Stimulated activated naive CD8-positive, alpha-beta T cell treated with anti-CD3 and anti-CD28 coated beads, Interleukin-15, amount 100 ng/mL, for 72 hours (primary cell): ENCODE data around the gene ETFBKMT.
"Not testable (repeated sequence)": the region's sequence is repeated elsewhere in the genome, so short reads cannot be mapped to it uniquely, and the experiment has no call there.

ENCODE experiments used
- ATAC-seq: fragments of 150-1000 bp; cut with Tn5 transposase; 2 replicates; pipeline ENCODE4 v1.10.0; 2021; ENCODE audit warnings: mild to moderate bottlenecking, moderate library complexity
- DNase-seq, 2 donors: peaks; one replicate each; pipeline ENCODE4 v3.0.0; 2021 to 2022
- H3K27ac Mint-ChIP-seq, 2 donors: one replicate each; pipeline ENCODE4 v1.8.0; 2022; ENCODE audit warnings: mild to moderate bottlenecking in 2 of 2, mixed read lengths in 2 of 2, moderate library complexity in 2 of 2
- H3K27me3 Mint-ChIP-seq: one replicate; pipeline ENCODE4 v1.8.0; 2022; ENCODE audit warnings: mixed read lengths
- H3K4me1 Mint-ChIP-seq: one replicate; pipeline ENCODE4 v1.8.0; 2022; ENCODE audit warnings: mild to moderate bottlenecking, mixed read lengths
- H3K4me3 Mint-ChIP-seq, 2 donors: one replicate each; pipeline ENCODE4 v1.8.0; 2022; ENCODE audit warnings: mild to moderate bottlenecking in 2 of 2, mixed read lengths in 2 of 2, moderate library complexity in 1 of 2
- H3K9me3 Mint-ChIP-seq, 2 donors: one replicate each; pipeline ENCODE4 v1.8.0; 2022; ENCODE audit warnings: mixed read lengths in 2 of 2

The ETFBKMT gene

DNA sequence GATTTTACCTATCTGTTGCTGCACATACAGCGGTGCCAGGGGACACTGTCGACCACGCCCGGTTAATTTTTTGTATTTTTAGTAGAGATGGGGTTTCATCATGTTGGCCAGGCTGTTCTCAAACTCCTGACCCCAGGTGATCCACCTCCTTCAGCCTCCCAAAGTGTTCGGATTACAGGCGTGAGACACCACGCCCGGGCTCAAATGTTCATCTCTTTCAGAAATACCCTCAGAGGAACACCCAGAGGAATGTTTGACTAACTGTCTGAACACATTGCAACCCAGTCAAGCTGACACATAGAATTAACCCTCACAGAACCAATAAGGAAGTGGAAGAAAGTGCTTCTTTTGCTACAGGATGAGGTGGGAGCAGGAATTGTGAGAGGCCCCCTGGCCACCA lies 15.0 kb upstream of the ETFBKMT start:
- H3K4me3 Mint-ChIP-seq, result no peak overlapping the region
- ATAC-seq (no peak), DNase-seq (no peak)
- no peaks in the 10 kb centered on the region for H3K9me3 Mint-ChIP-seq
- no peaks in the 10 kb centered on the region for H3K27me3 Mint-ChIP-seq
- peak overlapping the region in 1 of 2 donors; percentile 74 for H3K27ac Mint-ChIP-seq
- H3K4me1 Mint-ChIP-seq, result no peaks in the 10 kb centered on the region

DNA sequence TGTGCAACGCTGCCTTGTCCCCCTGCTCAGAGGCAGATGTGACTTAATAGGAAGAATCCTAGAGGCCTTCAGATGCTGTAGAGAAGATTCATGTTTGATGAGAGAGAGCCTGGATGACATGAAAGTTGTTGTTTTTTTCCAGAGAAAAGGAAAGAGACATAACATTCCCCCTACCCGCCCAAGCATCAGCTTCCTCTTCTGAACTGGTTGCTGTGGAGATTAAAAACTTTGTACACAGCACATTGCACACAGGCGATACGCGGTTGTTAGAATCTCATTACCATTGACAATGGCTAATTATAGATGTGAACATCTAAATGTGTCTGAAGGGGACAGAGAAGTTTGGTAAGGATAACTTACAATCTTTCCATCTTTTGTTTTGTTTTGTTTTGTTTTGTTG lies 13.6 kb upstream of the ETFBKMT start:
- Mint-ChIP-seq H3K4me3 (no peak overlapping the region), H3K4me1 (no peaks in the 10 kb centered on the region), H3K27me3 (no peaks in the 10 kb centered on the region), H3K27ac (no peak overlapping the region), H3K9me3 (no peaks in the 10 kb centered on the region)
- DNase-seq (no peak), ATAC-seq (no peak)

- Mint-ChIP-seq H3K4me1 (no peaks in the 10 kb centered on the region), H3K27me3 (no peaks in the 10 kb centered on the region), H3K27ac (peak overlapping the region in 1 of 2 donors; percentile 35), H3K9me3 (no peaks in the 10 kb centered on the region), H3K4me3 (no peak overlapping the region)
- no peak for ATAC-seq
- no peak for DNase-seq
Observed at GRCh38 chr12:31647086-31647491, 12.4 kb upstream of the ETFBKMT start.

GRCh38 chr12:31650918-31651317 lies 8.6 kb upstream of the ETFBKMT start:
- H3K27me3 Mint-ChIP-seq, result no peaks in the 10 kb centered on the region
- H3K4me3 Mint-ChIP-seq, result no peak overlapping the region
- ATAC-seq (no peak), DNase-seq (no peak)
- H3K27ac Mint-ChIP-seq, result no peak overlapping the region
- H3K9me3 Mint-ChIP-seq, result no peaks in the 10 kb centered on the region
- peaks cover 15% of the 10 kb centered on the region for H3K4me1 Mint-ChIP-seq

GRCh38 chr12:31651893-31652521 lies 7.5 kb upstream of the ETFBKMT start:
- H3K4me3 Mint-ChIP-seq, result no peak overlapping the region
- DNase-seq (no peak), ATAC-seq (no peak)
- peaks cover 15% of the 10 kb centered on the region for H3K4me1 Mint-ChIP-seq
- H3K27me3 Mint-ChIP-seq, result no peaks in the 10 kb centered on the region
- no peaks in the 10 kb centered on the region for H3K9me3 Mint-ChIP-seq
- H3K27ac Mint-ChIP-seq, result no peak overlapping the region

DNA sequence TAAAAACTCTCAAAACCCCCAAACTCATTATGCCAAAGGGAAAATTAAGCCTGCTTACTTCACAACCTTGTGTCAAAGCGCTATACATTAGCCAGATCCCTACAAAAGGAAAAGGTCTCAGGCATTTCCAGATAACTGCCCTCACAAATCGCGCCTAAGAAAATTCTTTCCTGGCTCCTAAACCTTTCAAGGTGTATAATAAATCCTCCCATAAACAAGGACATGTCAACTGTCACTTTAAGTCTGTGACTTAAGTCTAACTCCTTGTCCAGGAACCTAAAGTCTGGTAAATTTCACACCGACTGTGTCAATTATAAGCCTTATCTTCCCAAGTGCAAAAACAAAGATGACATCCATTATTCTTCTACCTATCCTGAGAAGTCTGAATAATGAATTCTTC lies 4.3 kb upstream of the ETFBKMT start:
- no peaks in the 10 kb centered on the region for H3K27me3 Mint-ChIP-seq
- no peaks in the 10 kb centered on the region for H3K9me3 Mint-ChIP-seq
- DNase-seq, result no peak
- H3K27ac Mint-ChIP-seq, result no peak overlapping the region
- H3K4me3 Mint-ChIP-seq, result no peak overlapping the region
- no peak for ATAC-seq
- peaks cover 22% of the 10 kb centered on the region for H3K4me1 Mint-ChIP-seq

- ATAC-seq, result no peak
- Mint-ChIP-seq H3K27me3 (no peaks in the 10 kb centered on the region), H3K9me3 (no peaks in the 10 kb centered on the region), H3K4me3 (no peak overlapping the region), H3K4me1 (peaks cover 22% of the 10 kb centered on the region), H3K27ac (no peak overlapping the region)
- no peak for DNase-seq
Observed at GRCh38 chr12:31655792-31656191, 3.7 kb upstream of the ETFBKMT start.

DNA sequence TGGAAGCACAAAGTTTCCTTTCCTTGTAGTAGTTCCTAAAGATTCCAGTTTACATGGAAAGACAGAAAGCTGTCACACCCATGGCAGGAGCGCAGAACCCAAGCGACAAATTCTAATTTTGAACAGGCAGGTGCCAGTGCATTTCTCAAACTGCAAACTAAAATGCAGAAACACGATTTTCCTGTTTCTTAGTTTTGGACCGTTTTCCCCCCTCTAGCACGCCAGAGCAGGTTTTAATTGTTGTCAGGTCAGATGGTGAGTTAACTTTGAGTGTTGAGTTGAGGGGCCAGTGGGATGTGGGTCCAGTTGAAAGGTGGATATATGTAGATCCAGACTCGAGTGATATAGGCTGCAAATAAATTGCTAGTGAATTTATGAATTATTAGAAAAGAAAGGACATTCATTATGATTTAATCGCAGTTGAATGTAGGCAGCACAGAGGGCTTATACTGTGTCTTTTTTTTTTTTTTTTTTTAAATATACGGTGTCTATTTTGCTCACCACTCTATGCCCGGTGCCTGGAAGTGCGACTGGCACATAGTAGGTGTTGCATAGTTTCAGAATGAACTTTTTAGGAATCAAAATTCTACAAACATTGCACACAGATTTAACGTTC lies 909 bp upstream of the ETFBKMT start:
- Mint-ChIP-seq H3K4me3 (peak overlapping the region; percentile 88 to 89), H3K4me1 (peaks cover 8% of the 10 kb centered on the region), H3K27ac (peak overlapping the region in 1 of 2 donors; percentile 35), H3K9me3 (no peaks in the 10 kb centered on the region), H3K27me3 (no peaks in the 10 kb centered on the region)
- ATAC-seq (peak; percentile 16), DNase-seq (no peak)

GRCh38 chr12:31662176-31662849 lies 2.8 kb downstream of the ETFBKMT start:
- ATAC-seq, result no peak
- H3K4me3 Mint-ChIP-seq, result no peak overlapping the region
- DNase-seq, result no peak
- no peak overlapping the region for H3K27ac Mint-ChIP-seq
- H3K27me3 Mint-ChIP-seq, result no peaks in the 10 kb centered on the region
- H3K4me1 Mint-ChIP-seq, result peaks cover 6% of the 10 kb centered on the region
- H3K9me3 Mint-ChIP-seq, result peaks cover 0 to 11% of the 10 kb centered on the region in 2 donors

GRCh38 chr12:31663576-31663975 lies 4.1 kb downstream of the ETFBKMT start:
- Mint-ChIP-seq H3K4me3 (no peak overlapping the region), H3K9me3 (peaks cover under 1 to 12% of the 10 kb centered on the region in 2 donors), H3K4me1 (peaks cover 2% of the 10 kb centered on the region), H3K27me3 (no peaks in the 10 kb centered on the region), H3K27ac (no peak overlapping the region)
- no peak for DNase-seq
- ATAC-seq, result no peak

DNA sequence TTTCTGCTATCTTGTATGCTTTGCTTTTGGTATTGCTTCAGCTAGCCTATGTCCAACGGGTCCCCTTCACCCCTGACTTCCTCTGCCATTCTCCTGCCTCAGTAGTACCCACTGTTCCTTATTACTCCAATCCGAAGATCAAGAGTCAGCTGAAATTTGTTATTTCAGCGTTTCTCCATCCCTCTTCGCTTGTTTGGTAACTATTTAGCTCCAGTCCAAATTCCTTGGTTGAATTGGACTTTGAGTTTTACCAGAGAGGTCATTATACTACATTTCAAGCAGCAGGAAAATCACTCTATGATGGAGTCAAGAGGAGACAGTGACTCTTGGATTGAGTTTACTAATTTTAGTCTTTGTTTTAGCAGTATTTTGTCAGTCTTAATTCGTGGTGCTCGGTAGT lies 4.5 kb downstream of the ETFBKMT start:
- ATAC-seq (no peak), DNase-seq (no peak)
- Mint-ChIP-seq H3K4me3 (no peak overlapping the region), H3K27me3 (no peaks in the 10 kb centered on the region), H3K4me1 (no peaks in the 10 kb centered on the region), H3K9me3 (peaks cover 4 to 16% of the 10 kb centered on the region in 2 donors), H3K27ac (no peak overlapping the region)

DNA sequence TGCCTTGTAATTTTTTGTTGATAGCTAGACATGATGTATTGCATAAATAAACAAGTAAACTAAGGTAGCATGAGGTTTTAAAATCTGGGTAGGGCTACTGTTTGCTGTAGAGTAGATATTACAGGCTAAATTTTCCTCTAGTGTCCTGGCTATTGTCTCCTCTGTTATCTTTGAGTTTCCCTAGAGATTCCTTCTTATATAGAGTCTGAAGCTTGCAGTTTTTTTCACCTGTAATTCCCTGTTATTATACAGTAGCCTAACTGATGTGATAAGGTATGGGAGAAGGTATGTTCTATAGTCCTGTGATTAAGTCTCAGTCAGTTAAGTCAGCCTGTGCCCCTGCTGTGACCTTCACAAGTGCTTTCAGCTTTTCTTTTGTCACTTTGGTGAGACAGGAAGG lies 9.5 kb downstream of the ETFBKMT start:
- no peaks in the 10 kb centered on the region for H3K27me3 Mint-ChIP-seq
- no peak for ATAC-seq
- H3K9me3 Mint-ChIP-seq, result peaks cover 4 to 17% of the 10 kb centered on the region in 2 donors

GRCh38 chr12:31669582-31669981 lies 10.1 kb downstream of the ETFBKMT start:
- H3K4me1 Mint-ChIP-seq, H3K27me3 Mint-ChIP-seq, H3K4me3 Mint-ChIP-seq, ATAC-seq, H3K27ac Mint-ChIP-seq, DNase-seq: not testable (repeated sequence)
- H3K9me3 Mint-ChIP-seq, result peaks cover 4 to 17% of the 10 kb centered on the region in 2 donors

More for the DNA sequence above, 9.5 kb downstream of the ETFBKMT start:
- Mint-ChIP-seq H3K4me1 (no peaks in the 10 kb centered on the region), H3K4me3 (no peak overlapping the region), H3K27ac (peak overlapping the region in 1 of 2 donors; percentile 36)
- no peak for DNase-seq

- Mint-ChIP-seq H3K27me3 (no peaks in the 10 kb centered on the region), H3K27ac (no peak overlapping the region), H3K4me1 (no peaks in the 10 kb centered on the region), H3K4me3 (no peak overlapping the region), H3K9me3 (peaks cover 4 to 6% of the 10 kb centered on the region in 2 donors)
- DNase-seq (no peak), ATAC-seq (no peak)
Observed at GRCh38 chr12:31672521-31672920, 13.0 kb downstream of the ETFBKMT start.

GRCh38 chr12:31682136-31682962 lies 22.9 kb downstream of the ETFBKMT start:
- Mint-ChIP-seq H3K27ac (peak overlapping the region in 1 of 2 donors; percentile 36), H3K4me1 (peaks cover 11% of the 10 kb centered on the region), H3K4me3 (no peak overlapping the region), H3K9me3 (peaks cover 4 to 14% of the 10 kb centered on the region in 2 donors), H3K27me3 (no peaks in the 10 kb centered on the region)
- ATAC-seq (peak; percentile 85), DNase-seq (peak; percentile 64 to 74)
